ENCODE data around the gene CLVS2. TPM values are rescaled to one million over a fixed set of nuclear protein-coding genes. Genes with fewer than 3 reads are reported as not detected.

The CLVS2 gene, protein sequence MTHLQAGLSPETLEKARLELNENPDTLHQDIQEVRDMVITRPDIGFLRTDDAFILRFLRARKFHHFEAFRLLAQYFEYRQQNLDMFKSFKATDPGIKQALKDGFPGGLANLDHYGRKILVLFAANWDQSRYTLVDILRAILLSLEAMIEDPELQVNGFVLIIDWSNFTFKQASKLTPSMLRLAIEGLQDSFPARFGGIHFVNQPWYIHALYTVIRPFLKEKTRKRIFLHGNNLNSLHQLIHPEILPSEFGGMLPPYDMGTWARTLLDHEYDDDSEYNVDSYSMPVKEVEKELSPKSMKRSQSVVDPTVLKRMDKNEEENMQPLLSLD
- not detected in 3 replicates for total RNA-seq
- long read RNA-seq: 0 reads

DNA sequence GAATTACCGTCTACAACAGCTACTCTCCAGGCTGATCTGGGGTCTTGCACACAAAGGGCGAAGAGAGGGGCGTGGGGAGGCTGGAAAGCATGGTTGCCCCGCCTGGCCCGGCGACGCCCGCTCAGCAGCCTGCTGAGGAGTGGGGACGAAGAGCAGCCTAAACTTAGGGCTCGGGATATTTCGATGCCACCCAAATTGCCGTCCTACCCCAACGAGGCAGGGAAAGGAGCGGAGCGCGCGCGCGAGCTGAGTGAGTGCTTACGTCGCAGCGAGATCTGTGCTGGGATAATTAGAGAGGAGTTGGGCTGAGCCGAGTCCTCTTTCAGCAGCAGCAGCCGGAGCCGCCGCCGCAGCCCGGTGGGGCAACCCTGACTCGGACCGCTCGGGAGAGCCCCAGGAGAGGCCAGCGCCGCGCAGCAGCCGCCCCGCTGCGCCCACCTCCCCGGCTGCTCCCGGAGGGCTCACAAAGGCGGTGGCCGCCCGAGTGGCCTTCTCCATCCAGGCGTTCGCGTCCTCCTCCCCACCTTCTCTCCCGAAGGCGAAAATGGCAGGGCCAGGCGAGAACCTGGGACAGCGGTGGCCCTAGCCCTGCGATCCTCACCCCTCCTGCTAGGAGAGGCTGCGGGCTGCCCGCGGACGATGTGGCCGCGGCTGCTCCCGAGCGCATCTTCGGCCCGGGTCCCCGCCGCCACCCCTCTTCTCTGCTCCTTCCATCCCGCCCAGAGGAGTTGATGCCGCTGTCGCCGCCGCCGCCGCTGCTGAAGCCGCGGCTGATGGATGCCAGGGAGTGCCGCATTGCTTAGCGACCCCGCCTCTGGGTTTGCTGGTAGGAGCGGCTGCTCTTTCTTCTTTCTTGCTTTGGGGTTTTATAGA, at the start of gene CLVS2:
CLVS2 (plus strand) TSS at position 315 of the 873 bp plus-strand sequence. CDS start 1,543 bp downstream, outside the sequence.
- no peak within 1 kb of the TSS for H3K27ac Mint-ChIP-seq (ENCODE audit: unreplicated experiment)
- H3K36me3 Mint-ChIP-seq (ENCODE audit: low read depth): peaks cover 3% of the 10 kb centered on the region
- peaks cover 62% of the 10 kb centered on the region for H3K27me3 Mint-ChIP-seq (ENCODE audit: low read depth)
- H3K4me1 Mint-ChIP-seq (ENCODE audit: low read depth): peaks cover 11% of the 10 kb centered on the region
- peak; percentile 85 for DNase-seq (ENCODE audit: low spot score)
- no peaks in the 10 kb centered on the region for H3K9me3 Mint-ChIP-seq (ENCODE audit: low read depth)
- H3K4me3 Mint-ChIP-seq (ENCODE audit: unreplicated experiment): peak within 1 kb of the TSS; percentile 54
- TF ChIP-seq, protein P1, sequence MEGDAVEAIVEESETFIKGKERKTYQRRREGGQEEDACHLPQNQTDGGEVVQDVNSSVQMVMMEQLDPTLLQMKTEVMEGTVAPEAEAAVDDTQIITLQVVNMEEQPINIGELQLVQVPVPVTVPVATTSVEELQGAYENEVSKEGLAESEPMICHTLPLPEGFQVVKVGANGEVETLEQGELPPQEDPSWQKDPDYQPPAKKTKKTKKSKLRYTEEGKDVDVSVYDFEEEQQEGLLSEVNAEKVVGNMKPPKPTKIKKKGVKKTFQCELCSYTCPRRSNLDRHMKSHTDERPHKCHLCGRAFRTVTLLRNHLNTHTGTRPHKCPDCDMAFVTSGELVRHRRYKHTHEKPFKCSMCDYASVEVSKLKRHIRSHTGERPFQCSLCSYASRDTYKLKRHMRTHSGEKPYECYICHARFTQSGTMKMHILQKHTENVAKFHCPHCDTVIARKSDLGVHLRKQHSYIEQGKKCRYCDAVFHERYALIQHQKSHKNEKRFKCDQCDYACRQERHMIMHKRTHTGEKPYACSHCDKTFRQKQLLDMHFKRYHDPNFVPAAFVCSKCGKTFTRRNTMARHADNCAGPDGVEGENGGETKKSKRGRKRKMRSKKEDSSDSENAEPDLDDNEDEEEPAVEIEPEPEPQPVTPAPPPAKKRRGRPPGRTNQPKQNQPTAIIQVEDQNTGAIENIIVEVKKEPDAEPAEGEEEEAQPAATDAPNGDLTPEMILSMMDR (IDR thresholded peaks at IDR 0.05): no peak

DNA sequence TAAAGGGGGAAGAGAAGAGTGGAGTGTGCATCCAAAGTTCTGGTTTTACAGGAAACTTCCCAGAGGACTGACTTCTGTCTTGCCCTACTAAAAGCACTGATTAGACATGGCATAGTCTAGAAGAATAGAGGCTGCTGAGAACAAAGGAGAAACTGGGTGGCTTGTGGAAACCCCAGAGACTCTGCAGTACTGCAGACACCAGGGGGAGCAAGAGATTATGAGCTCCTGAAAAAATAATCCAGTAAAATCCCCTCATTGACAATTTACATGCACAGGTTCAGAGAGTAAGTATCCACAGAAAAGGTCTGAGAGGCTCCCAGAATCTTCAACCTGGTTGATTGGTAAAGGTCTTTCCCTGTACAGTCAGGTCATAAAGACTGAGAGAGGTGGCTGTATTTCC, 48.7 kb upstream of the CLVS2 start:
- Mint-ChIP-seq H3K9me3 (ENCODE audit: low read depth) (peaks cover 6% of the 10 kb centered on the region), H3K36me3 (ENCODE audit: low read depth) (no peaks in the 10 kb centered on the region), H3K27me3 (ENCODE audit: low read depth) (peaks cover 9% of the 10 kb centered on the region), H3K4me3 (ENCODE audit: unreplicated experiment) (no peak overlapping the region), H3K27ac (ENCODE audit: unreplicated experiment) (no peak overlapping the region), H3K4me1 (ENCODE audit: low read depth) (no peaks in the 10 kb centered on the region)
- TF ChIP-seq, protein P1 (IDR thresholded peaks at IDR 0.05): peak; percentile 60
- DNase-seq (ENCODE audit: low spot score): no peak

DNA sequence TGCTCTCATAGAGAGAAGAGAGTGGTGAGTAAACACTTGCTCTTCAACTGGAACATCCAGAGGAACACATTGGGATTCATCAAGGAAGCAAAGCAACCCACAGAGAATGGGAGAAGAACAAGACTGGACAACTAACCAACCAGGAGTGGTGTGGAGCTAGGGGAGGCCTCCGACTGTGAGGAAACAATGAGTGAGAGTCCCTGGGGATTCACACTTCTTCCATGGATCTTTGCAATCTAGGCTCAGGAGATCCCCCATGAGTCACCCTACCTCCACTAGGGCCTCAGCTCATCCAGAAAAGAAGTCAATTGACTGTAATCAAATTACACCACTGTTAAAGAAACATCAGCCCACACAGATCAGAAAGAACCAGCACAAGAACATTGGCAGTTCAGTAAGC, 42.3 kb upstream of the CLVS2 start:
- Mint-ChIP-seq H3K27ac (ENCODE audit: unreplicated experiment) (no peak overlapping the region), H3K4me3 (ENCODE audit: unreplicated experiment) (no peak overlapping the region), H3K4me1 (ENCODE audit: low read depth) (no peaks in the 10 kb centered on the region), H3K27me3 (ENCODE audit: low read depth) (peaks cover 7% of the 10 kb centered on the region), H3K9me3 (ENCODE audit: low read depth) (peaks cover 31% of the 10 kb centered on the region), H3K36me3 (ENCODE audit: low read depth) (no peaks in the 10 kb centered on the region)
- DNase-seq (ENCODE audit: low spot score): no peak
- TF ChIP-seq, protein P1 (IDR thresholded peaks at IDR 0.05): no peak

DNA sequence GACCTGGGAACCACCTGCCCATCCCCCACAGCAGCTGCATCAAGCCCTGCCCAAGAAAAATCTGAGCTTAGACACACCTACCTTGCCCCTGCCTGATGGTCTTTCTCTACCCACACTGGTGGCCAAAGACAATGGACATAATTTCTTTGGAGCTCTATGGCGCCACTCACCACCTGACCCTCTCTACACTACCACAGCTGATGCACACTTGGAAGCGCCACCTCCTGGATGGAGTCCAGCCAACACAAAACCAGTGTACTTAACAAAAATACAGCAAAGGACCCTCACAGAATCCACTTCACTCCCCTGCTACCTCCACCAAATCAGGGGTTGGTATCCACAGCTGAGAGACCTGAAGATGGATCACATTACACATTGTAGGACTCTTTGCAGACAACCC, 39.7 kb upstream of the CLVS2 start:
- Mint-ChIP-seq H3K4me1 (ENCODE audit: low read depth) (no peaks in the 10 kb centered on the region), H3K4me3 (ENCODE audit: unreplicated experiment) (no peak overlapping the region), H3K9me3 (ENCODE audit: low read depth) (peaks cover 44% of the 10 kb centered on the region), H3K27me3 (ENCODE audit: low read depth) (peaks cover 3% of the 10 kb centered on the region), H3K27ac (ENCODE audit: unreplicated experiment) (no peak overlapping the region), H3K36me3 (ENCODE audit: low read depth) (no peaks in the 10 kb centered on the region)
- TF ChIP-seq, protein P1 (IDR thresholded peaks at IDR 0.05): no peak
- no peak for DNase-seq (ENCODE audit: low spot score)

DNA sequence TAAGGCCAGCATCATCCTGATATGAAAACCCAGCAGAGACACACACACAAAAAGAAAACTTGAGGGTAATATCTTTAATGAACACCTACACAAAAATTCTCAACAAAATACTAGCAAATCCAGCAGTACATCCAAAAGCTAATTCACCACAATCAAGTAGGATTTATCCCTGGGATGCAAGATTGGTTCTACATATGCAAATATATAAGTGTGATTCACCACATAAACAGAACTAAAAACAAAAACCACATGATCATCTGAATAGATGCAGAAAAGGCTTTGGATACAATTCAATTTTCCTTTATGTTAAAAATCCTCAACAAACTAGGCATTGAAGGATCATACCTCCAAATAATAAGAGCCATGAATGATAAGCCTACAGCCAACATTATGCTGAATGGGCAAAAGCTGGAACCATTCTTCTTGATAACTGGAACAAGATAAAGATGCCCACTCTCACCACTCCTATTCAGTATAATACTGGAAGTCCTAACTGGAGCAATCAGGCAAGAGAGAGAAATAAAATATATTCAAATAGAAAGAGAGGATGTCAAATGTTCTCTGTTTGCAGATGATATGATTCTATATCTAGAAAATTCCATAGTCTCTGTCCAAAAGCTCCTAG, 33.9 kb upstream of the CLVS2 start:
- H3K4me3 Mint-ChIP-seq (ENCODE audit: unreplicated experiment): no peak overlapping the region
- no peaks in the 10 kb centered on the region for H3K4me1 Mint-ChIP-seq (ENCODE audit: low read depth)
- peaks cover 2% of the 10 kb centered on the region for H3K27me3 Mint-ChIP-seq (ENCODE audit: low read depth)
- peaks cover 43% of the 10 kb centered on the region for H3K9me3 Mint-ChIP-seq (ENCODE audit: low read depth)
- TF ChIP-seq, protein P1 (IDR thresholded peaks at IDR 0.05): no peak
- no peak overlapping the region for H3K27ac Mint-ChIP-seq (ENCODE audit: unreplicated experiment)
- H3K36me3 Mint-ChIP-seq (ENCODE audit: low read depth): no peaks in the 10 kb centered on the region
- DNase-seq (ENCODE audit: low spot score): no peak
